Heart right ventricle (tissue), 16 donors: ENCODE results near the gene SURF2. TPM values are rescaled to one million over a fixed set of nuclear protein-coding genes. Genes with fewer than 3 reads are reported as not detected.
"Not testable (repeated sequence)": the region's sequence is repeated elsewhere in the genome, so short reads cannot be mapped to it uniquely, and the experiment has no call there.

ENCODE experiments used
- ATAC-seq, 8 donors: fragments of 200-7000 bp; cut with Tn5 transposase; one replicate each; pipeline ENCODE4 v1.9.1; 2020; ENCODE audit warnings: mild to moderate bottlenecking in 8 of 8, moderate library complexity in 8 of 8, moderate number of reproducible peaks in 1 of 8
- DNase-seq, 2 donors: peaks; one replicate each; pipeline ENCODE4 v3.0.0-alpha.2; 2020
- H3K27ac ChIP-seq, 10 donors: fragments of 200-600 bp; sonication (generic) in 2 of 10; one replicate each; pipeline versions ENCODE4 v1.5.0 to v1.8.0; 2020 to 2022; ENCODE audit warnings: mild to moderate bottlenecking in 3 of 10
- H3K27me3 ChIP-seq, 7 donors: fragments of 200-600 bp; one replicate each; pipeline ENCODE4 v1.8.0; 2021 to 2022; ENCODE audit warnings: mild to moderate bottlenecking in 2 of 7
- H3K36me3 ChIP-seq, 9 donors: fragments of 200-600 bp; sonication (generic) in 1 of 9; one replicate each; pipeline versions ENCODE4 v1.5.0 to v1.8.0; 2020 to 2022; ENCODE audit warnings: mild to moderate bottlenecking in 2 of 9
- H3K4me1 ChIP-seq, 9 donors: fragments of 200-600 bp; sonication (generic) in 1 of 9; one replicate each; pipeline versions ENCODE4 v1.5.0 to v1.8.0; 2020 to 2022; ENCODE audit warnings: mild to moderate bottlenecking in 4 of 9
- H3K4me3 ChIP-seq, 10 donors: fragments of 200-600 bp; sonication (generic) in 2 of 10; one replicate each; pipeline versions ENCODE4 v1.5.0 to v1.8.0; 2020 to 2022; ENCODE audit warnings: mild to moderate bottlenecking in 7 of 10, moderate library complexity in 2 of 10
- H3K9me3 ChIP-seq, 11 donors: fragments of 200-600 bp in 10 of 11; sonication (generic) in 2 of 11; one replicate each; pipeline versions ENCODE4 v1.5.0 to v1.8.0; 2013 to 2022; ENCODE audit warnings: mild to moderate bottlenecking in 2 of 11, control low read depth in 1 of 11, moderate library complexity in 1 of 11
- WGBS, 2 donors: extraction: QIAGEN DNeasy Blood & Tissue Kit; methylation state at CpG; one replicate each; pipeline ENCODE4 v1.1.7; 2013; ENCODE audit warnings: inconsistent platforms in 1 of 2; 5-methylcytosine and 5-hydroxymethylcytosine counted together
- intact Hi-C, 10 donors: fragments of 100-400 bp; cut with DNase I; formaldehyde crosslinking; loops; one replicate each; pipeline versions ENCODE4 v1.11.1 to v1.14.2; 2022
- polyA plus RNA-seq, 2 donors: library from polyadenylated mRNA; stranded (reverse); fragments of 200-250 nt; gene quantifications; one replicate each; pipeline ENCODE4 v1.2.3, GENCODE V29; 2013
- total RNA-seq, 10 donors: library from RNA; stranded (reverse); fragmentation: NEBNext Ultra II Directional in 3 of 10; extraction: Animal tissue kit (Norgen Biotek cat#: 25700) in 3 of 10; gene quantifications; one replicate each; pipeline versions ENCODE4 v1.2.1 to v1.2.4, GENCODE V29; 2021 to 2023
- TF ChIP-seq, protein P1 (sequence below), 9 donors: fragments of 200-600 bp; sonication (generic) in 2 of 9; IDR thresholded peaks; one replicate each; pipeline versions ENCODE4 v1.5.0 to v1.8.0; 2021 to 2022; ENCODE audit warnings: antibody characterized with exemption in 9 of 9, mild to moderate bottlenecking in 5 of 9, moderate library complexity in 1 of 9
- donor health status: Arrhythmogenic right ventricular cardiomyopathy.
- donor health status: ischemic (EF 13 %, LVEDD 7.1; RV severe dilation, severe dysfunction).
- donor health status: healthy with polysubstance abuse.
- donor health status: DM: no; HTN: yes; CAD: no.
- donor health status: DM: no; HTN: no; CAD: no.
- donor health status: ischemic (EF 25% LVEDD 6.9; RV normal size, moderate dysfunction).
- donor health status: ischemic (EF 25% LVEDD 5.7; RV mildly dilated, moderate dysfunction).
- donor health status: healthy.
- donor health status: DM: yes; HTN: yes; CAD: no.
- donor health status: Ischemic cardiomyopathy.
- donor health status: ischemic (EF 35%, LVEDD 5.7; RV mildly dilated, moderate dysfunction).
- donor health status: nonischemic (EF 11% LVEDD 7.7; RV severe dilation, severe dysfunction).
- donor health status: DM: yes; HTN: yes; CAD: no.
- donor health status: PGD.
- donor health status: ischemic (EF 29% LVEDD 5.4; RV normal size, mild dysfunction).
- donor health status: nonischemic (EF 23%, LVEDD 6.1; RV moderate dilation, normal function).

Gene SURF2
- total and polyA plus RNA-seq, 12 donors, result 9.7 to 44.8 (median 14.2) TPM

DNA sequence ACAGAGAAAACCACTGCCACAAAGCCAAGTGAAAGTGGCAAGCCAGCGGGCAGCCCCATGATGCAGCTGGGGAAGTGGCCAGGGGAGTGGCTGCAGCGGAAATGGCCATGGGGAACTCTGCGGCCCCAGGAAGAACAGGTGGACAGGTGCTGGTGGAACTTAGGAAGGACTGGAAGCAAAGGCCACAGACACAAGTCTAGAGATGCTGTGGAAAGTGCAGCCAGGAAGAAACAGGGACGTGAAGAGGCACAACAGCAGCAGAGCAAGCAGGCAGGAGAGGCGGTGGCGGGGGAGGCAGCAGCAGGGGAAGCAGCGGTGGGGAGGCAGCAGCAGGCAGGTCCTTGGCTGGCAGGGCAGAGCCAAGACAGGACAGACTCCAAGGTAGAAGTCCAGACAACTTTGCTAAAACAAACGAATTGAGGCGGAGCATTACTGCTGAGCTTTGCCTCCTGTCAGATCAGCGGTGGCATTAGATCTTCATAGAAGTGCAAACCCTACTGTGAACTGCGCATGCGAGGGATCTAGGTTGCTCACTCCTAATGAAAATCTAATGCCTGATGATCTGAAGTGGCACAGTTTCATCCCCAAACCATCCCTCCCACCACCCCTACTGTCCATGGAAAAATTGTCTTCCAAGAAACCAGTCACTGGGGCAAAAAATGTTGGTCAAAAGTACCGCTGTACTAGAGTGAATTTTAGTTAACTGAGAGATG is 32.2 kb upstream of the SURF2 start:
- intact Hi-C loops, result loop anchor here in 1 of 10 donors (5.0 kb wide), 1 partner anchor 137 kb away; no protein-coding TSS in a partner anchor
- no peak for DNase-seq
- no peak overlapping the region for H3K4me3 ChIP-seq
- H3K27me3 ChIP-seq, result peaks cover 0 to 10% (median 0%) of the 10 kb centered on the region in 7 donors
- TF ChIP-seq, protein P1, sequence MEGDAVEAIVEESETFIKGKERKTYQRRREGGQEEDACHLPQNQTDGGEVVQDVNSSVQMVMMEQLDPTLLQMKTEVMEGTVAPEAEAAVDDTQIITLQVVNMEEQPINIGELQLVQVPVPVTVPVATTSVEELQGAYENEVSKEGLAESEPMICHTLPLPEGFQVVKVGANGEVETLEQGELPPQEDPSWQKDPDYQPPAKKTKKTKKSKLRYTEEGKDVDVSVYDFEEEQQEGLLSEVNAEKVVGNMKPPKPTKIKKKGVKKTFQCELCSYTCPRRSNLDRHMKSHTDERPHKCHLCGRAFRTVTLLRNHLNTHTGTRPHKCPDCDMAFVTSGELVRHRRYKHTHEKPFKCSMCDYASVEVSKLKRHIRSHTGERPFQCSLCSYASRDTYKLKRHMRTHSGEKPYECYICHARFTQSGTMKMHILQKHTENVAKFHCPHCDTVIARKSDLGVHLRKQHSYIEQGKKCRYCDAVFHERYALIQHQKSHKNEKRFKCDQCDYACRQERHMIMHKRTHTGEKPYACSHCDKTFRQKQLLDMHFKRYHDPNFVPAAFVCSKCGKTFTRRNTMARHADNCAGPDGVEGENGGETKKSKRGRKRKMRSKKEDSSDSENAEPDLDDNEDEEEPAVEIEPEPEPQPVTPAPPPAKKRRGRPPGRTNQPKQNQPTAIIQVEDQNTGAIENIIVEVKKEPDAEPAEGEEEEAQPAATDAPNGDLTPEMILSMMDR (IDR thresholded peaks at IDR 0.05), result no peak
- H3K27ac ChIP-seq, result no peak overlapping the region
- ATAC-seq, result no peak
- no peaks in the 10 kb centered on the region for H3K9me3 ChIP-seq
- WGBS, 2 donors, result 84 to 86% methylated on average over 13 of the region's 13 CpGs
- no peaks in the 10 kb centered on the region for H3K4me1 ChIP-seq
- H3K36me3 ChIP-seq, result no peaks in the 10 kb centered on the region

DNA sequence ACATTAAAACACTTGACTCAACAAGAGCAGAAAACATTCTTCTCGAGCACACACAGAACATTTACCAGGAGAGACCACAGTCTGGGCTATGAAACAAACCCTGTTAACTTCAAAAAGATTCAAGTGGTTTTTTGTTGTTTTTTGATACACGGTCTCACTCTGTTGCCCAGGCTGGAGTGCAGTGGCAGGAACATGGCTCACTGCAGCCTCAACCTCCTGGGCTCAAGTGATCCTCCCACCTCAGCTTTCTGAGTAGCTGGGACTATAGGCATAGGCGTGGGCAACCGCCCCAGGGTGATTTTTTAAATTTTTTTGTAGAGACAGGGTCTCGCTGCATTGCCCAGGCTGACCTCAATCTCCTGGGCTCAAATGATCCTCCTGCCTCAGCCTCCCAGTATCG is 29.3 kb upstream of the SURF2 start:
- intact Hi-C loops, result loop anchor here in 5 of 10 donors (5.0 kb wide), 1 partner anchor 140 kb away; no protein-coding TSS in a partner anchor
- WGBS, 2 donors, result 89 to 93% methylated on average over 6 of the region's 6 CpGs
- H3K9me3 ChIP-seq, result not testable (repeated sequence)

DNA sequence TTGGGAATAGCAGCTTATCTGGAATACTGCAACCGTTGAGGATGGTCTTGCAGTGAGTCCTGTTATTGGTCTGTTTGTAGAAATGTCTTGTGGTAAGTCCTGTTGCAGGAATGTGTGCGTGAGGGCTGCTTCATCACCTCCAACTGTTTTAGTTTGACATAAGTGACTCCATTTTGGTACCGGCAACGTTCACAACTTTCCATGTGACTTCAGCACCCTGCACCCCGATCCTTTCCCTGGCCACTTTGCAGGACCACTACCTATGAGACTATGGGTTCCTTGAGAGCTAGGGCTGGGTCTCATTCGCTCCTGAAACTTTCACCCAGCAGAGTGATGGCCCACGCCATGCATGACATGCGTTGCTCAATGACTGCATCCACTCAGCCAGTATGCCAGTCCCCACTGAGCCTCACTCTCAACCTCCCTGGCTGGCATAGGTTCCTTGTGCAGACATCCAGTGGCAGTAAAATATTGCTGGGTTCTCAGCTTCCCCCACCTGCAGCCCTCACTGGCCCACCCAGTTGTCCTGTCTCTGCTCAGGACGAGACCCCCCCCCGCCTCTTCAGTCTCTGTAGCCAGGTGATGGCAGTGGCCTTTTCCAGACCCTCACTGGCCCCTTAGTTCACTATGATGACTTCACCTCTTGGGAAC is 28.4 kb upstream of the SURF2 start:
- WGBS, 2 donors, result 90 to 92% methylated on average over 10 of the region's 10 CpGs
- TF ChIP-seq, protein P1 (IDR thresholded peaks at IDR 0.05), result no peak
- no peak overlapping the region for H3K27ac ChIP-seq
- no peak overlapping the region for H3K4me3 ChIP-seq
- no peaks in the 10 kb centered on the region for H3K9me3 ChIP-seq
- peaks cover 0 to 34% (median 19%) of the 10 kb centered on the region in 9 donors for H3K36me3 ChIP-seq
- intact Hi-C loops, result loop anchor here in 6 of 10 donors (2.0 to 5.0 kb wide), 2 partner anchors 141 to 143 kb away; no protein-coding TSS in a partner anchor
- H3K27me3 ChIP-seq, result peaks cover 0 to 2% (median 0%) of the 10 kb centered on the region in 7 donors
- ATAC-seq, result peak in 2 of 8 donors; percentile 16 to 18
- no peaks in the 10 kb centered on the region for H3K4me1 ChIP-seq
- DNase-seq, result no peak

More for the DNA sequence above, 29.3 kb upstream of the SURF2 start:
- not testable (repeated sequence) for H3K4me3 ChIP-seq, H3K27me3 ChIP-seq, ATAC-seq, H3K4me1 ChIP-seq, H3K27ac ChIP-seq, DNase-seq
- peaks cover 0 to 25% (median 12%) of the 10 kb centered on the region in 9 donors for H3K36me3 ChIP-seq

DNA sequence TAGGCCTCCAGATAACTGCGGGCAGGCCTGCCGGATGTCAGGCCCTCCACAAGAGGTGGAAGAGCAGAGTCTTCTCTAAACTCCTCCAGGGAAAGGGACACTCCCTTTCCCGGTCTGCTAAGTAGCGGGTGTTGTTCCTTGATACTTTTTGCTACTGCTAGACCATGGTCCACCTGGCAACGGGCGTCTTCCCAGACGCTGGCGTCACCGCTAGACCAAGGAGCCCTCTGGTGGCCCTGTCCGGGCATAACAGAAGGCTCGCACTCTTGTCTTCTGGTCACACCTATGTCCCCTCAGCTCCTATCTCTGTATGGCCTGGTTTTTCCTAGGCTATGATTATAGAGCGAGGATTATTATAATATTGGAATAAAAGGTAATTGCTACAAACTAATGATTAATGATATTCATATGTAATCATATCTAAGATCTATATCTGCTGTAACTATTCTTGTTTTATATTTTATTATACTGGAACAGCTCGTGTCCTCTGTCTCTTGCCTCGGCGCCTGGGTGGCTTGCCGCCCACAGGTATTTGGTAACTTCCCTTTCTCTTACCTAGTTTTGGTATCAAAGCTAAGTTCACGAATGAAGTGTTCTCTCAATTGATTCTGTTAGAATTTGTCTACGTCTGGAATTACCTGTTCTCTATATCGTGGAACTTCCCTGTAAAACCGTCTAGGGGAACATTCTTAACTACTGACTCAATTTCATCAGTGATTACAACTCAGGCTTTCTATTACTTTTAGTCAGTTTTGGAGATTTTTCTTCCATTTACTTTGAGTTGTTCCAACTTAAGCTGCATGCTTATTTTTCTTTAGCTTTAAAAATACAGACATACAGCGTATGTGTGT is 26.8 kb upstream of the SURF2 start:
- not testable (repeated sequence) for H3K27me3 ChIP-seq, H3K9me3 ChIP-seq, H3K4me3 ChIP-seq, DNase-seq, ATAC-seq, H3K27ac ChIP-seq
- Histone ChIP-seq H3K36me3 (peaks cover 0 to 50% (median 33%) of the 10 kb centered on the region in 9 donors), H3K4me1 (peaks cover 0 to 13% (median 3%) of the 10 kb centered on the region in 9 donors)
- TF ChIP-seq, protein P1 (IDR thresholded peaks at IDR 0.05), result peak; percentile 29 to 73 (median 67)
- 55 to 58% methylated on average over 21 of the region's 21 CpGs for WGBS, 2 donors
- intact Hi-C loops, result loop anchor here (2.0 to 10.0 kb wide), 6 partner anchors 48 to 295 kb away; partner anchors contain the start of genes GTF3C5 (in 1 of the 10), STKLD1 (in 1 of the 10) and SURF4 (in 1 of the 10)
